ENCODE results near the gene STAT1. TPM values are rescaled to one million over a fixed set of nuclear protein-coding genes. Genes with fewer than 3 reads are reported as not detected.

The STAT1 gene
- polyA plus RNA-seq, 1 experiment = 166 TPM

DNA sequence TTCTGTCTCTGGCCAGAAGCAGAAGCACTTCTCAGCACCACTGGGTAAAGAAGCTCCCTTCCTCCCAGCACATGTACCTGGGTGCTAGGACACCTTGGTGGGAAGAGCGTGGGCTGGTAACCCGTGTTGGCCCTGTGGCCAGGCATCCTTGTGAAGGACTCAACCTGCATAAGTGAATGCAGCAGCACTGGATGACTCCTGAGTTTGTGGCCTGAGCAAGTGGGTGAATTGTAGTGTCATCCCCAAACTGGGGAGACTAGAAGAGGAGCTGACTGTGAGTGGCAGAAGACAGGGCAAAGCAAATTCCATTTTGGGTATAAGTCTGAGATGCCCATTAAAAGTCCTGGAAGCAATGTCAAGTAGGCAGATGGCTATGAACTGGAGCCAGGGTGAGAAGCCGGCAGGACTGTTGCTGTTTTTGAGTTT lies 63.4 kb downstream of the STAT1 start:
- ChIA-PET CTCF (interaction anchor here (0.8 kb wide), 1 partner anchor 169 kb away, joined by 3 read pairs; no protein-coding TSS in a partner anchor), POLR2A (interaction anchor here (0.6 kb wide), 1 partner anchor 134 kb away, joined by 6 read pairs; no protein-coding TSS in a partner anchor)
- DNase-seq (ENCODE audit: low read depth) = no peak
- Histone ChIP-seq H3K27me3 (ENCODE audit: control insufficient read depth, insufficient read depth, low read length) (no peaks in the 10 kb centered on the region), H3K4me3 (ENCODE audit: low read depth, low read length) (no peak overlapping the region), H3K36me3 (ENCODE audit: control insufficient read depth, insufficient read depth, low read length) (no peaks in the 10 kb centered on the region)
- TF ChIP-seq, protein P1, sequence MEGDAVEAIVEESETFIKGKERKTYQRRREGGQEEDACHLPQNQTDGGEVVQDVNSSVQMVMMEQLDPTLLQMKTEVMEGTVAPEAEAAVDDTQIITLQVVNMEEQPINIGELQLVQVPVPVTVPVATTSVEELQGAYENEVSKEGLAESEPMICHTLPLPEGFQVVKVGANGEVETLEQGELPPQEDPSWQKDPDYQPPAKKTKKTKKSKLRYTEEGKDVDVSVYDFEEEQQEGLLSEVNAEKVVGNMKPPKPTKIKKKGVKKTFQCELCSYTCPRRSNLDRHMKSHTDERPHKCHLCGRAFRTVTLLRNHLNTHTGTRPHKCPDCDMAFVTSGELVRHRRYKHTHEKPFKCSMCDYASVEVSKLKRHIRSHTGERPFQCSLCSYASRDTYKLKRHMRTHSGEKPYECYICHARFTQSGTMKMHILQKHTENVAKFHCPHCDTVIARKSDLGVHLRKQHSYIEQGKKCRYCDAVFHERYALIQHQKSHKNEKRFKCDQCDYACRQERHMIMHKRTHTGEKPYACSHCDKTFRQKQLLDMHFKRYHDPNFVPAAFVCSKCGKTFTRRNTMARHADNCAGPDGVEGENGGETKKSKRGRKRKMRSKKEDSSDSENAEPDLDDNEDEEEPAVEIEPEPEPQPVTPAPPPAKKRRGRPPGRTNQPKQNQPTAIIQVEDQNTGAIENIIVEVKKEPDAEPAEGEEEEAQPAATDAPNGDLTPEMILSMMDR (IDR thresholded peaks at IDR 0.05; ENCODE audit: insufficient read depth, low read depth, low read length) = no peak

DNA sequence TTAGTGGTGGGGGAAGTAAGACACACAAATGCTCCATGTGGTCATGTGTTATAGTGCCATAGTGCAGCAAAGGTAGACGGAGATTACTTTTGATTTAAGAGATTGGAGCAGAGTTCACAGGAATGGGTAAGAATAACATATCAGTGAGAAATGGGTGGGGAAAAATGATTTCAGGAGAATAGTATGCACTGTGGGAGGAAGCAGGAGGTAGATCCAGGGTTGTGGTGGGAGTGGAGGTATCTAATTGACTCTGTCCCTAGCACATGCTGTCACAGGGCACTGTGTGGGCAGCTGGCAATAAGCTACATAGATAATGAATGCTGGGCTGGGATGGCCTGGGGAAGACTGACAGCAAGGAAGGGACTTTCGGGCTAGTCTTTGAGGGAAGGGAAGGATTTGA lies 65.3 kb downstream of the STAT1 start:
- DNase-seq (ENCODE audit: low read depth) = no peak
- Histone ChIP-seq H3K27me3 (ENCODE audit: control insufficient read depth, insufficient read depth, low read length) (no peaks in the 10 kb centered on the region), H3K4me3 (ENCODE audit: low read depth, low read length) (no peak overlapping the region), H3K36me3 (ENCODE audit: control insufficient read depth, insufficient read depth, low read length) (no peaks in the 10 kb centered on the region)
- ChIA-PET POLR2A (no interaction called here), CTCF (no interaction called here)
- TF ChIP-seq, protein P1 (IDR thresholded peaks at IDR 0.05; ENCODE audit: insufficient read depth, low read depth, low read length) = no peak

DNA sequence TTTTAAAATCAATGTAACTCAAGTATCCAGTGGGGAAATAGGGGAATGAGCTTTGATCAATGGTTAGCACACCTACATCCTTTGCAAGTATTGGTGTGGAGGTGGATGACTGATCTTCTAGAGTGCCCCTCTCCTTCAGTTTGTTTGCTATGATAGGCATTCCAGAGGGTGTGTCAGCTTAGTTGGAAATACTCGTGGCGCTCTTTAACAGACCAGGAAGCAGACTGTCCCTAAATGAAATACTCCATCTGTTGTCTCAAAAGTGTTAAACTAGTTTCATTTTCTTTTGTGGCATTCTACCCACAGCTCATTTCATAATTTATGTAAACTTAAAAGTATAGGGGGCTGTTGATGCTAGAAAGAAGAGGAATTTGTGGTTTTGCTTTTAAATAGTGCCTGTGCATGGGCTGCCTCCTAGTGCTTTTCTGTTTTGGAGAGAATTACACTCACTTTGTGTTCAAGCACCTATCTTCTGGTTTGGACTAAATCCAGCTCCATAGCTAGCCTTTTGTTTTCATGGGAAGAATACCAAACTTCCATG lies 66.2 kb downstream of the STAT1 start:
- DNase-seq (ENCODE audit: low read depth) = peak; percentile 28
- CTCF ChIA-PET = interaction anchor here (0.7 to 1.8 kb wide), 5 partner anchors 14 to 154 kb away, joined by 3 to 4 read pairs (median 3); no protein-coding TSS in a partner anchor

DNA sequence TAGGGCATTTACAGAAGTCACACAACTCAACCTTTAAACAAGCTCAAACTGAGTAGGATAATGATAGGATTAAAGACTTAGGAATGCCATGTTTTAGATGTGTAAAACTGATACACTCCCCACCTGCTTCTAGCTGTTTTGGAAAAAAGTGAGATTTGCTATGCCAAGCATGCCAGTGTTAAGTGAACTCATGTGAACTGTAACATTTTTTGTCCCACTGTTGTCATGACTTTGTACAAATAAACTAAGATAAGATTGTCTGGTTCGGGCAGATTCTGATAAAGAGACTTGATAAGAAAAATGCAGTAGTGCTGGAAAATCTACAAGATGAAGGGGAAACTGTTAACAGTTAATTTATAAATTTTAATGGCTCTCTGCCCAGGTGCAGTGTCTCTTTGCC lies 66.8 kb downstream of the STAT1 start:
- POLR2A ChIA-PET = interaction anchor here (0.6 kb wide), 2 partner anchors 62 to 66 kb away, joined by 3 to 4 read pairs; partner anchors contain the start of gene GLS
- CTCF ChIA-PET = interaction anchor here (0.6 to 1.8 kb wide), 6 partner anchors 14 to 153 kb away, joined by 3 to 4 read pairs (median 3); no protein-coding TSS in a partner anchor
- no peak for DNase-seq (ENCODE audit: low read depth)
- Histone ChIP-seq H3K4me3 (ENCODE audit: low read depth, low read length) (no peak overlapping the region), H3K36me3 (ENCODE audit: control insufficient read depth, insufficient read depth, low read length) (no peaks in the 10 kb centered on the region), H3K27me3 (ENCODE audit: control insufficient read depth, insufficient read depth, low read length) (no peaks in the 10 kb centered on the region)
- TF ChIP-seq, protein P1 (IDR thresholded peaks at IDR 0.05; ENCODE audit: insufficient read depth, low read depth, low read length) = no peak

More for the DNA sequence above, 66.2 kb downstream of the STAT1 start:
- POLR2A ChIA-PET = interaction anchor here (0.6 kb wide), 3 partner anchors 20 to 67 kb away, joined by 3 to 4 read pairs (median 3); partner anchors contain the start of gene GLS
- TF ChIP-seq, protein P1 (IDR thresholded peaks at IDR 0.05; ENCODE audit: insufficient read depth, low read depth, low read length) = peak; percentile 25; the same call in 1 of the 2 replicates
- no peaks in the 10 kb centered on the region for H3K27me3 ChIP-seq (ENCODE audit: control insufficient read depth, insufficient read depth, low read length)
- H3K36me3 ChIP-seq (ENCODE audit: control insufficient read depth, insufficient read depth, low read length) = no peaks in the 10 kb centered on the region
- no peak overlapping the region for H3K4me3 ChIP-seq (ENCODE audit: low read depth, low read length)

DNA sequence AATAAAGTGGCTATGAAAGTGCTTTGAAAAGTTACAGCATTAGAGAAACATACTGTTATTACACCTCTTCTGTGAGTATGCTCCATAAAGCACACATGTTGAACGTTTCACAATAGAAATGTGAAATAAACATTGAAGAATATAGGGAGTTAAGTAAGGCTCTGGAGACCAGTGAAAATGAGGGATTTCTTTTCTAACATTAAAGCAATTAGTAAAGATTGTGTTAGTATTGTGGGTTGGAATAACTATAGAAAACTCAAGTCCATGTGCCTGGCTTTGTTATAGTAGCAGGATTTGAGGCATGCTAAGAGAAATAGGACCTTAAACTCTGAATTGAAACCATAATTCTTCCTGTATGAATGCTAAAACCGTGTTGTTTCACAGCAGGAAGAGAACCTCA lies 70.3 kb downstream of the STAT1 start:
- TF ChIP-seq, protein P1 (IDR thresholded peaks at IDR 0.05; ENCODE audit: insufficient read depth, low read depth, low read length) = no peak
- ChIA-PET POLR2A (no interaction called here), CTCF (no interaction called here)
- no peak for DNase-seq (ENCODE audit: low read depth)
- H3K36me3 ChIP-seq (ENCODE audit: control insufficient read depth, insufficient read depth, low read length) = no peaks in the 10 kb centered on the region
- no peak overlapping the region for H3K4me3 ChIP-seq (ENCODE audit: low read depth, low read length)
- H3K27me3 ChIP-seq (ENCODE audit: control insufficient read depth, insufficient read depth, low read length) = no peaks in the 10 kb centered on the region
